Myocyte (in vitro differentiated cells): ENCODE results near the gene PRUNE1. TPM values are rescaled to one million over a fixed set of nuclear protein-coding genes. Genes with fewer than 3 reads are reported as not detected.

Source experiments
- total RNA-seq: library from RNA; depleted of rRNA; stranded (reverse); fragments of >200 nt; gene quantifications from 2 replicates; pipeline ENCODE4 v1.2.3, GENCODE V29; 2014

PRUNE1 gene
- total RNA-seq, 1 donor from 2014 or later, result 47.5 TPM

Other genes starting within 250 kb of the PRUNE1 start
- gene CTSS, start 242.7 kb upstream of the PRUNE1 start, total RNA-seq, result 2.6 and 3.8 TPM in 2 replicates
- gene CTSK, start 200.2 kb upstream of the PRUNE1 start, total RNA-seq, result 2.6 and 3.0 TPM in 2 replicates
- 33.1 and 41.7 TPM in 2 replicates for gene ARNT, start 131.8 kb upstream of the PRUNE1 start, total RNA-seq
- not detected in 2 replicates for gene CTXND2, start 121.3 kb upstream of the PRUNE1 start, total RNA-seq
- gene SETDB1, start 82.1 kb upstream of the PRUNE1 start, total RNA-seq, result 42.9 and 48.3 TPM in 2 replicates
- gene CERS2, start 33.6 kb upstream of the PRUNE1 start, total RNA-seq, result 55.2 and 58.3 TPM in 2 replicates
- gene ANXA9, start 26.2 kb upstream of the PRUNE1 start, total RNA-seq, result not detected in 2 replicates
- gene MINDY1, start 1.5 kb upstream of the PRUNE1 start, total RNA-seq, result 23.6 and 39.6 TPM in 2 replicates
- 1.4 and 1.8 TPM in 2 replicates for gene BNIPL, start 28.1 kb downstream of the PRUNE1 start, total RNA-seq
- gene C1orf56, start 39.3 kb downstream of the PRUNE1 start, total RNA-seq, result 4.8 and 5.4 TPM in 2 replicates
- 65.9 and 92.2 TPM in 2 replicates for gene CDC42SE1, start 51.2 kb downstream of the PRUNE1 start, total RNA-seq
- gene MLLT11, start 51.9 kb downstream of the PRUNE1 start, total RNA-seq, result 76.6 and 79.8 TPM in 2 replicates
- 4.3 and 6.7 TPM in 2 replicates for gene GABPB2, start 62.3 kb downstream of the PRUNE1 start, total RNA-seq
- 73.1 and 132 TPM in 2 replicates for gene SEMA6C, start 138.2 kb downstream of the PRUNE1 start, total RNA-seq
- not detected in 2 replicates for gene TNFAIP8L2, start 148.2 kb downstream of the PRUNE1 start, total RNA-seq
- 18.7 and 23.9 TPM in 2 replicates for gene LYSMD1, start 157.5 kb downstream of the PRUNE1 start, total RNA-seq
- 26.0 and 26.1 TPM in 2 replicates for gene SCNM1, start 157.7 kb downstream of the PRUNE1 start, total RNA-seq
- gene TMOD4, start 167.5 kb downstream of the PRUNE1 start, total RNA-seq, result 0.35 and 0.47 TPM in 2 replicates
- 80.3 and 81.8 TPM in 2 replicates for gene VPS72, start 181.7 kb downstream of the PRUNE1 start, total RNA-seq
- gene PIP5K1A, start 190.1 kb downstream of the PRUNE1 start, total RNA-seq, result 34.2 and 40.4 TPM in 2 replicates
- gene PSMD4, start 246.3 kb downstream of the PRUNE1 start, total RNA-seq, result 144 and 179 TPM in 2 replicates